ENCODE results near the gene GPD2. TPM values are rescaled to one million over a fixed set of nuclear protein-coding genes. Genes with fewer than 3 reads are reported as not detected.
A peak's percentile ranks its signal among the peaks of the same experiment; 100 is the strongest.

The GPD2 gene
- total and polyA plus RNA-seq, 7 experiments from 2014 or later, result 2.9 to 17.1 (median 10.2) TPM

DNA sequence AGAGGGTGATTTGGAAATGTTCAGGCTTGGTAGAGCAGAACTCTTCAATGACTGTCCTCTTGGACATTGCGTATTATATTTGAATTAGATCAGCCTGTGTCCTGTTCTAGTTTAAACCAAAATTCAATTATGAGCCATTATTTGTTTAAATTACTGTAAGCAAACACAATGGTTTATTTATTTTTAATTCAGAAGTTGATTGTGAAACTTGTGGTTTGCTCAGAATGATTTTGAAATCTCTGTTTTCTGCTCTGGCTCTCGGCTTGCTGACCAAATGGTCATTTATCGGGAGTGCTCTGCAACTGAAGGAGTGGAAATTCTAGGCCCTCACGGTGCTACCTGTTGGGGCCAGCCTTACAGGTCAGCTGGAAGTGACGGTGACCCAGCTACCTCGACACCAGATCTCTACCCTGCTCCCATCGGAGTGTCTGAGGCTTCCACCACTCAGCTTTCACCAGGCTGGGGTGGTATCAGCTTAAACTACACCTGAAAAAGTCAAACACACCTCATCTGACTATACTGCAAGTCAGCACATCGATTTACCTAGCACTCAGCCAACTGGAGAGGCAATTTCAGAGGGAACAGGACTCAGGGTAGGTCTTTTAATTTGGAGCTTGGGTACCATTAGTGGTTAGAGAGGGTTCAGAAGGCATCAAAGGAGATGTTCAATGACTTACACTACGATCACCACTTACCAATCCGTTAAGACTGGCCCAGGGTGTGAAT lies 36.8 kb upstream of the GPD2 start:
- ChIA-PET POLR2A (interaction anchor here (0.7 to 2.4 kb wide), 7 partner anchors 12 to 65 kb away, joined by 3 to 28 read pairs (median 11); no protein-coding TSS in a partner anchor), CTCF (interaction anchor here (1.7 to 2.0 kb wide), 2 partner anchors 52 to 65 kb away, joined by 5 to 18 read pairs; no protein-coding TSS in a partner anchor)
- peak in 1 of 9 donors; percentile 3 for DNase-seq
- Histone ChIP-seq H3K27me3 (ENCODE audit: control insufficient read depth in 2 of 2, insufficient read depth in 2 of 2, low read length in 2 of 2) (no peaks in the 10 kb centered on the region), H3K4me3 (ENCODE audit: low read length) (peak overlapping the region; percentile 100), H3K36me3 (ENCODE audit: control insufficient read depth in 2 of 3, insufficient read depth in 3 of 3, low read length in 3 of 3) (peaks cover 0 to 7% (median 0%) of the 10 kb centered on the region in 3 experiments), H3K4me1 (ENCODE audit: control insufficient read depth in 2 of 2, insufficient read depth in 2 of 2, low read length in 2 of 2) (peaks cover 5 to 6% of the 10 kb centered on the region in 2 donors), H3K27ac (ENCODE audit: low read depth, low read length) (peak overlapping the region; percentile 95), H3K9me3 (ENCODE audit: control insufficient read depth in 2 of 3, low read length in 3 of 3) (no peaks in the 10 kb centered on the region)
- H3K4me3 Mint-ChIP-seq, result peak overlapping the region; percentile 86 to 96 (median 90)
- no peak for ATAC-seq
- peaks cover 0 to 6% (median 0%) of the 10 kb centered on the region in 5 donors for H3K27me3 Mint-ChIP-seq
- peaks cover 0 to 10% (median 0%) of the 10 kb centered on the region in 11 donors for H3K9me3 Mint-ChIP-seq
- intact Hi-C loops (cut with micrococcal nuclease), result no loop called here
- H3K36me3 Mint-ChIP-seq, result peaks cover 0 to 6% (median 0%) of the 10 kb centered on the region in 5 donors
- peak overlapping the region; percentile 91 to 99 (median 95) for H3K27ac Mint-ChIP-seq
- H3K4me1 Mint-ChIP-seq, result peaks cover 16 to 39% (median 23%) of the 10 kb centered on the region in 7 donors

GRCh38 chr2:156399950-156400705 lies 36.1 kb upstream of the GPD2 start:
- peak; percentile 50 for ATAC-seq
- intact Hi-C loops (cut with micrococcal nuclease), result loop anchor here (1.0 to 2.0 kb wide), 9 partner anchors 19 to 1229 kb away; partner anchors contain the start of gene ACVR1C (in 1 of the 2)

DNA sequence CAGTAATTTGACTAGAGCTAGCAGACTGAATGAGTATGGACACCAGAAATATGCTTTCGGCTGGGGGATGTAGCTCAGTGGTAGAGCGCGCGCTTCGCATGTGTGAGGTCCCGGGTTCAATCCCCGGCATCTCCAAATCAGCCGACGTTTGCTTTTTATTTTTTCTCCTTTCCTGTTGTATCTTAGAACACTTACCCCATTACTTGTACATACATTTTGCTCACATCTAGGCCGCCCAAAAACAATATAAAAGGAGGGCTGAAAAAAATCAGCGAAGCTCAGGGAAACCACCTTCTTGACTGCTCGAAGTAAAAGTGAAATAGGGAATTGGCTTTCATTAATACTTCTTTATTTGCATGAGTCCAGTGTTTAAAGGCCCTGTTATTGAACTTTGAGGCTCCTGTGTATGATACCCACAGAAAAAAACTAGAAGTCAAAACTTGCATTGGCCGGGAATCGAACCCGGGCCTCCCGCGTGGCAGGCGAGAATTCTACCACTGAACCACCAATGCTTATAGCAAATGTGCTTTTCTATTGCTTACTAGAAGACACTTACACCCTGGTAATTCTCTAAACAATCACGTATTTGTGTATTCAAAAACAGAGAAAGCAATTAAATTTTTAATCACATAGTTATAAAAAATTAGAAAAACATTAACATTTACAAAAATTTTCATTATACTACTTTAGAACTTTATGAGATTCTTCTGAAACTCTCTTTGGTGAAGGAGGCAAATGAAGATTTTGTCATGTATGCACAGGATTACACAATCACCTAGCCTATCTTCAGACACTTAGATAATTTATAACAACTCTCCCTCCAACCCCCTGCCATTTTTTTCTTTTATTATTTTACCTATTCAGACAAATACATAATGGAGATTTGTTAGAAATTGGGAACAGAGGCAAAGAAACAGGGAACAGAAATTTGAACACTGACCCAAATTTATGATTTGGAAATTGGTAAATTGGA lies 35.2 kb upstream of the GPD2 start:
- Mint-ChIP-seq H3K27me3 (peaks cover 0 to 6% (median 0%) of the 10 kb centered on the region in 5 donors), H3K27ac (peak overlapping the region; percentile 92 to 99 (median 95)), H3K4me1 (peaks cover 16 to 39% (median 23%) of the 10 kb centered on the region in 7 donors), H3K36me3 (peaks cover 0 to 6% (median 0%) of the 10 kb centered on the region in 5 donors), H3K9me3 (peaks cover 0 to 10% (median 0%) of the 10 kb centered on the region in 11 donors), H3K4me3 (peak overlapping the region; percentile 86 to 96 (median 90))
- Histone ChIP-seq H3K27me3 (ENCODE audit: control insufficient read depth in 2 of 2, insufficient read depth in 2 of 2, low read length in 2 of 2) (no peaks in the 10 kb centered on the region), H3K4me1 (ENCODE audit: control insufficient read depth in 2 of 2, insufficient read depth in 2 of 2, low read length in 2 of 2) (peaks cover 5 to 6% of the 10 kb centered on the region in 2 donors), H3K36me3 (ENCODE audit: control insufficient read depth in 2 of 3, insufficient read depth in 3 of 3, low read length in 3 of 3) (peaks cover 0 to 7% (median 0%) of the 10 kb centered on the region in 3 experiments), H3K9me3 (ENCODE audit: control insufficient read depth in 2 of 3, low read length in 3 of 3) (no peaks in the 10 kb centered on the region), H3K27ac (ENCODE audit: low read depth, low read length) (peak overlapping the region; percentile 95), H3K4me3 (ENCODE audit: low read length) (peak overlapping the region; percentile 100)
- DNase-seq, result peak; percentile 66 to 91 (median 89)
- ChIA-PET CTCF (interaction anchor here (0.5 to 2.0 kb wide), 7 partner anchors 9 to 133 kb away, joined by 3 to 18 read pairs (median 5); no protein-coding TSS in a partner anchor), POLR2A (interaction anchor here (0.6 to 2.4 kb wide), 11 partner anchors 11 to 141 kb away, joined by 3 to 28 read pairs (median 10); partner anchors contain the start of gene GPD2)
- intact Hi-C loops (cut with micrococcal nuclease), result loop anchor here (1.0 to 2.0 kb wide), 11 partner anchors 20 to 1228 kb away; partner anchors contain the start of genes GPD2 (in 2 of the 2) and ACVR1C (in 1 of the 2)
- peak; percentile 86 for ATAC-seq

More at GRCh38 chr2:156399950-156400705, 36.1 kb upstream of the GPD2 start:
- peak in 4 of 9 donors; percentile 29 to 64 (median 38) for DNase-seq
- ChIA-PET CTCF (interaction anchor here (0.5 to 2.0 kb wide), 7 partner anchors 9 to 134 kb away, joined by 3 to 18 read pairs (median 5); no protein-coding TSS in a partner anchor), POLR2A (interaction anchor here (0.6 to 2.4 kb wide), 11 partner anchors 12 to 142 kb away, joined by 3 to 28 read pairs (median 10); partner anchors contain the start of gene GPD2)
- Histone ChIP-seq H3K9me3 (ENCODE audit: control insufficient read depth in 2 of 3, low read length in 3 of 3) (no peaks in the 10 kb centered on the region), H3K27me3 (ENCODE audit: control insufficient read depth in 2 of 2, insufficient read depth in 2 of 2, low read length in 2 of 2) (no peaks in the 10 kb centered on the region), H3K4me1 (ENCODE audit: control insufficient read depth in 2 of 2, insufficient read depth in 2 of 2, low read length in 2 of 2) (peaks cover 5 to 6% of the 10 kb centered on the region in 2 donors), H3K4me3 (ENCODE audit: low read length) (peak overlapping the region; percentile 100), H3K36me3 (ENCODE audit: control insufficient read depth in 2 of 3, insufficient read depth in 3 of 3, low read length in 3 of 3) (peaks cover 0 to 7% (median 0%) of the 10 kb centered on the region in 3 experiments), H3K27ac (ENCODE audit: low read depth, low read length) (peak overlapping the region; percentile 95)
- peaks cover 0 to 6% (median 0%) of the 10 kb centered on the region in 5 donors for H3K36me3 Mint-ChIP-seq
- H3K27ac Mint-ChIP-seq, result peak overlapping the region; percentile 92 to 99 (median 95)
- H3K9me3 Mint-ChIP-seq, result peaks cover 0 to 10% (median 0%) of the 10 kb centered on the region in 11 donors
- peak overlapping the region; percentile 86 to 96 (median 90) for H3K4me3 Mint-ChIP-seq
- peaks cover 16 to 39% (median 23%) of the 10 kb centered on the region in 7 donors for H3K4me1 Mint-ChIP-seq
- H3K27me3 Mint-ChIP-seq, result peaks cover 0 to 6% (median 0%) of the 10 kb centered on the region in 5 donors

DNA sequence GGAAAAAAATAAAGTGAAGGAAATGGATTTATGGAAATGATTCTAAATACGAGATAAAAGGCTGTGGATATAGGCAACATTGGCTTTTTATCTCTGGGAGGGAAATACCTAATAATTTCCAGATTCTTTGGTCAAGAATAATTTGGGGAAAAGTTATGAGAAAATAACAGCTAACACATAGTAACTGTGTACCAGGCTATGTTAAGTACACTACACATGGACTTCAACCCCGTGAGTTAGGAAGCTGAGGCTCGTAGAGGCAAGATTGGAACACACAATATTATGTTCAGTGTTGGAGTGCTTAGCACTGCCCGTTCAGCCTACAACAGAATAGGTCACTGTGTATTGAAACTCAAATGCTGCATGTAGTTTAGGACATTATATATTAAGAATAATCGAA lies 34.3 kb upstream of the GPD2 start:
- peaks cover 5 to 6% of the 10 kb centered on the region in 2 donors for H3K4me1 ChIP-seq (ENCODE audit: control insufficient read depth in 2 of 2, insufficient read depth in 2 of 2, low read length in 2 of 2)
- peaks cover 0 to 7% (median 0%) of the 10 kb centered on the region in 3 experiments for H3K36me3 ChIP-seq (ENCODE audit: control insufficient read depth in 2 of 3, insufficient read depth in 3 of 3, low read length in 3 of 3)
- intact Hi-C loops (cut with micrococcal nuclease), result loop anchor here (1.0 to 2.0 kb wide), 7 partner anchors 21 to 1227 kb away; partner anchors contain the start of genes GPD2 (in 2 of the 2) and ACVR1C (in 1 of the 2)
- POLR2A ChIA-PET, result interaction anchor here (0.8 to 2.0 kb wide), 2 partner anchors 33 to 58 kb away, joined by 4 to 10 read pairs; no protein-coding TSS in a partner anchor
- CTCF ChIA-PET, result interaction anchor here (0.6 to 2.0 kb wide), 2 partner anchors 10 to 37 kb away, joined by 4 to 5 read pairs; no protein-coding TSS in a partner anchor
- DNase-seq (no peak), ATAC-seq (no peak)
- Mint-ChIP-seq H3K4me1 (peaks cover 15 to 39% (median 23%) of the 10 kb centered on the region in 7 donors), H3K27me3 (peaks cover 0 to 10% (median 0%) of the 10 kb centered on the region in 5 donors), H3K27ac (peak overlapping the region in 5 of 9 donors; percentile 9 to 99 (median 98)), H3K36me3 (peaks cover 0 to 6% (median 0%) of the 10 kb centered on the region in 5 donors), H3K4me3 (peak overlapping the region in 2 of 10 donors; percentile 90 to 92), H3K9me3 (peaks cover 0 to 10% (median 0%) of the 10 kb centered on the region in 11 donors)
- H3K4me3 ChIP-seq (ENCODE audit: low read length), result no peak overlapping the region
- no peaks in the 10 kb centered on the region for H3K9me3 ChIP-seq (ENCODE audit: control insufficient read depth in 2 of 3, low read length in 3 of 3)
- H3K27ac ChIP-seq (ENCODE audit: low read depth, low read length), result no peak overlapping the region
- no peaks in the 10 kb centered on the region for H3K27me3 ChIP-seq (ENCODE audit: control insufficient read depth in 2 of 2, insufficient read depth in 2 of 2, low read length in 2 of 2)

GRCh38 chr2:156405586-156405985 lies 30.6 kb upstream of the GPD2 start:
- POLR2A ChIA-PET, result interaction anchor here (0.6 to 1.2 kb wide), 2 partner anchors 21 to 58 kb away, joined by 3 read pairs; no protein-coding TSS in a partner anchor
- H3K4me1 ChIP-seq (ENCODE audit: control insufficient read depth in 2 of 2, insufficient read depth in 2 of 2, low read length in 2 of 2), result no peaks in the 10 kb centered on the region
- Mint-ChIP-seq H3K4me1 (peaks cover 0 to 14% (median 0%) of the 10 kb centered on the region in 7 donors), H3K4me3 (no peak overlapping the region), H3K27me3 (peaks cover 0 to 26% (median 6%) of the 10 kb centered on the region in 5 donors), H3K9me3 (peaks cover 0 to 6% (median 0%) of the 10 kb centered on the region in 11 donors), H3K27ac (no peak overlapping the region), H3K36me3 (peaks cover 0 to 5% (median 0%) of the 10 kb centered on the region in 5 donors)
- intact Hi-C loops (cut with micrococcal nuclease), result no loop called here
- peaks cover 0 to 4% (median 0%) of the 10 kb centered on the region in 3 experiments for H3K36me3 ChIP-seq (ENCODE audit: control insufficient read depth in 2 of 3, insufficient read depth in 3 of 3, low read length in 3 of 3)
- DNase-seq, result no peak
- peak; percentile 68 for ATAC-seq
- no peak overlapping the region for H3K27ac ChIP-seq (ENCODE audit: low read depth, low read length)
- no peak overlapping the region for H3K4me3 ChIP-seq (ENCODE audit: low read length)
- H3K27me3 ChIP-seq (ENCODE audit: control insufficient read depth in 2 of 2, insufficient read depth in 2 of 2, low read length in 2 of 2), result no peaks in the 10 kb centered on the region
- CTCF ChIA-PET, result no interaction called here
- H3K9me3 ChIP-seq (ENCODE audit: control insufficient read depth in 2 of 3, low read length in 3 of 3), result no peaks in the 10 kb centered on the region
